Type B pancreatic cell (in vitro differentiated cells): ENCODE results near the gene GRK3. TPM values are rescaled to one million over a fixed set of nuclear protein-coding genes. Genes with fewer than 3 reads are reported as not detected.

Source experiments
- DNase-seq: peaks from one replicate; pipeline ENCODE4 v3.0.0; 2021; ENCODE audit warnings: mixed read lengths; ENCODE audit not compliant: unreplicated experiment; ENCODE audit errors: extremely low spot score
- H3K27ac Mint-ChIP-seq: 2 replicates; pipeline ENCODE4 v1.8.0; 2021; ENCODE audit warnings: mild to moderate bottlenecking, mixed read lengths
- H3K27me3 Mint-ChIP-seq: 2 replicates; pipeline ENCODE4 v1.8.0; 2021; ENCODE audit warnings: mixed read lengths
- H3K36me3 Mint-ChIP-seq: 2 replicates; pipeline ENCODE4 v1.8.0; 2021; ENCODE audit warnings: mixed read lengths
- H3K4me1 Mint-ChIP-seq: one replicate; pipeline ENCODE4 v1.8.0; 2021; ENCODE audit warnings: mixed read lengths; ENCODE audit not compliant: unreplicated experiment
- H3K4me3 Mint-ChIP-seq: 2 replicates; pipeline ENCODE4 v1.8.0; 2021; ENCODE audit warnings: mild to moderate bottlenecking, mixed read lengths
- H3K9me3 Mint-ChIP-seq: 2 replicates; pipeline ENCODE4 v1.8.0; 2021; ENCODE audit warnings: mixed read lengths
- CTCF ChIP-seq: fragments of 200-600 bp; sonication (generic); conservative IDR thresholded peaks from 2 replicates; pipeline ENCODE4 v1.5.0; 2021; ENCODE audit warnings: antibody characterized with exemption, mild to moderate bottlenecking
- total RNA-seq: library from RNA; stranded (reverse); gene quantifications from 2 replicates; pipeline ENCODE4 v1.2.1, GENCODE V29; 2021; ENCODE audit warnings: low replicate concordance

The GRK3 gene
- total RNA-seq, 1 donor from 2014 or later, result 14.0 TPM

- Mint-ChIP-seq H3K4me1 (no peaks in the 10 kb centered on the region), H3K27ac (no peak overlapping the region), H3K27me3 (peaks cover 7% of the 10 kb centered on the region), H3K4me3 (no peak overlapping the region), H3K36me3 (no peaks in the 10 kb centered on the region), H3K9me3 (no peaks in the 10 kb centered on the region)
- DNase-seq, result no peak
- TF ChIP-seq CTCF, result no peak
These were observed 92.2 kb downstream of the GRK3 start for GRCh38 chr22:25656724-25657123.

GRCh38 chr22:25658633-25659032, 94.2 kb downstream of the GRK3 start:
- no peak for DNase-seq
- no peak overlapping the region for H3K4me3 Mint-ChIP-seq
- no peak overlapping the region for H3K27ac Mint-ChIP-seq
- H3K9me3 Mint-ChIP-seq, result no peaks in the 10 kb centered on the region
- no peaks in the 10 kb centered on the region for H3K36me3 Mint-ChIP-seq
- H3K4me1 Mint-ChIP-seq, result no peaks in the 10 kb centered on the region
- no peak for TF ChIP-seq CTCF
- peaks cover 7% of the 10 kb centered on the region for H3K27me3 Mint-ChIP-seq

- Mint-ChIP-seq H3K9me3 (no peaks in the 10 kb centered on the region), H3K27ac (no peak overlapping the region), H3K4me3 (no peak overlapping the region), H3K4me1 (no peaks in the 10 kb centered on the region), H3K27me3 (peaks cover 7% of the 10 kb centered on the region), H3K36me3 (no peaks in the 10 kb centered on the region)
- no peak for DNase-seq
- no peak for TF ChIP-seq CTCF
These were observed 94.9 kb downstream of the GRK3 start for GRCh38 chr22:25659413-25659812.

- peaks cover 3% of the 10 kb centered on the region for H3K36me3 Mint-ChIP-seq
- peaks cover 7% of the 10 kb centered on the region for H3K27me3 Mint-ChIP-seq
- no peak for DNase-seq
These were observed 95.9 kb downstream of the GRK3 start for GRCh38 chr22:25660336-25660735.

GRCh38 chr22:25661073-25661472, 96.6 kb downstream of the GRK3 start:
- no peak overlapping the region for H3K27ac Mint-ChIP-seq

More at GRCh38 chr22:25660336-25660735, 95.9 kb downstream of the GRK3 start:
- Mint-ChIP-seq H3K4me1 (no peaks in the 10 kb centered on the region), H3K27ac (no peak overlapping the region), H3K9me3 (no peaks in the 10 kb centered on the region), H3K4me3 (no peak overlapping the region)
- no peak for TF ChIP-seq CTCF

More at GRCh38 chr22:25661073-25661472, 96.6 kb downstream of the GRK3 start:
- no peak for DNase-seq
- TF ChIP-seq CTCF, result no peak
- Mint-ChIP-seq H3K27me3 (peaks cover 7% of the 10 kb centered on the region), H3K9me3 (no peaks in the 10 kb centered on the region), H3K4me1 (no peaks in the 10 kb centered on the region), H3K36me3 (peaks cover 3% of the 10 kb centered on the region), H3K4me3 (no peak overlapping the region)
